ENCODE results near the gene TMC3. TPM values are rescaled to one million over a fixed set of nuclear protein-coding genes. Genes with fewer than 3 reads are reported as not detected.

Gene TMC3
- total RNA-seq, 1 experiment from 2014 or later = not detected

- ChIA-PET CTCF (no interaction called here), POLR2A (ENCODE audit: unreplicated experiment) (no interaction called here)
- Histone ChIP-seq H3K9me3 (ENCODE audit: insufficient read depth, low read depth) (no peaks in the 10 kb centered on the region), H3K27me3 (ENCODE audit: insufficient read depth, low read depth) (peaks cover 17% of the 10 kb centered on the region; the same call in 1 of the 2 replicates), H3K27ac (no peak overlapping the region), H3K4me3 (no peak overlapping the region), H3K4me1 (replicated peaks; ENCODE audit: insufficient read depth) (no peaks in the 10 kb centered on the region), H3K4me2 (no peak overlapping the region), H3K79me2 (ENCODE audit: low read depth) (no peaks in the 10 kb centered on the region), H3K36me3 (ENCODE audit: low read depth) (no peaks in the 10 kb centered on the region), H3K9me2 (ENCODE audit: insufficient read depth) (no peaks in the 10 kb centered on the region), H2AFZ (no peak overlapping the region), H3F3A (ENCODE audit: insufficient read depth, low read depth) (no peaks in the 10 kb centered on the region), H4K20me1 (ENCODE audit: insufficient read depth) (no peaks in the 10 kb centered on the region)
- no peak for DNase-seq
- BruUV-seq (replicated peaks) = no TSS peak
- TF ChIP-seq EZH2 (IDR thresholded peaks at IDR 0.05; ENCODE audit: low read depth) (no peak), CTCF (conservative IDR thresholded peaks at IDR 0.05) (no peak)
- intact Hi-C loops (cut with micrococcal nuclease; ENCODE audit: unreplicated experiment) = no loop called here
Observed at GRCh38 chr15:81299156-81299555, 74.9 kb downstream of the TMC3 start.

DNA sequence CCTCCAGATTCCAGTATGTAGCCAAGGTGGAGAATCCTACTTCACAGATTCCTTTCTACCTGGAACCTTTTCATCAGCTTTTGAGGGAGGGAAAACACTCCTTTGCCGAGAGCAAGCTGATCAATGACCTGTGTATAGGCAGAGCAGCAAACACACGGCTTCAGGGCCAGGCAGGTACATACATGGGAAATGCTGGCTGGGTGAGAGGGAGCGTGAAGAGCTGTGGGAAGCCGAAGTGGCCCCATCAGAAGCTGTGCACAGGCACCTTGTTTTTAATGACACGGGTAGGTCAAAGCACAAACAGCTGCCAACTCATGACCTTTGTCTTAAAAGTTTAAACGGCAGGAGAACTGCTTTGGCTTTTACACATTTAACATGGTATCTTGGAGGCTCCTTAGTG lies 75.4 kb downstream of the TMC3 start:
- Histone ChIP-seq H3K4me3 (no peak overlapping the region), H3K36me3 (ENCODE audit: low read depth) (no peaks in the 10 kb centered on the region), H3K27me3 (ENCODE audit: insufficient read depth, low read depth) (peaks cover 17% of the 10 kb centered on the region; the same call in 1 of the 2 replicates), H3F3A (ENCODE audit: insufficient read depth, low read depth) (no peaks in the 10 kb centered on the region), H3K4me1 (replicated peaks; ENCODE audit: insufficient read depth) (no peaks in the 10 kb centered on the region), H4K20me1 (ENCODE audit: insufficient read depth) (no peaks in the 10 kb centered on the region), H3K79me2 (ENCODE audit: low read depth) (no peaks in the 10 kb centered on the region), H3K27ac (no peak overlapping the region), H3K9me2 (ENCODE audit: insufficient read depth) (no peaks in the 10 kb centered on the region), H3K9me3 (ENCODE audit: insufficient read depth, low read depth) (no peaks in the 10 kb centered on the region), H3K4me2 (no peak overlapping the region), H2AFZ (no peak overlapping the region)
- TF ChIP-seq CTCF (conservative IDR thresholded peaks at IDR 0.05) = no peak
- TF ChIP-seq EZH2 (IDR thresholded peaks at IDR 0.05; ENCODE audit: low read depth) = no peak
- POLR2A ChIA-PET (ENCODE audit: unreplicated experiment) = no interaction called here
- no peak for DNase-seq
- intact Hi-C loops (cut with micrococcal nuclease; ENCODE audit: unreplicated experiment) = no loop called here
- CTCF ChIA-PET = no interaction called here
- BruUV-seq (replicated peaks) = no TSS peak

DNA sequence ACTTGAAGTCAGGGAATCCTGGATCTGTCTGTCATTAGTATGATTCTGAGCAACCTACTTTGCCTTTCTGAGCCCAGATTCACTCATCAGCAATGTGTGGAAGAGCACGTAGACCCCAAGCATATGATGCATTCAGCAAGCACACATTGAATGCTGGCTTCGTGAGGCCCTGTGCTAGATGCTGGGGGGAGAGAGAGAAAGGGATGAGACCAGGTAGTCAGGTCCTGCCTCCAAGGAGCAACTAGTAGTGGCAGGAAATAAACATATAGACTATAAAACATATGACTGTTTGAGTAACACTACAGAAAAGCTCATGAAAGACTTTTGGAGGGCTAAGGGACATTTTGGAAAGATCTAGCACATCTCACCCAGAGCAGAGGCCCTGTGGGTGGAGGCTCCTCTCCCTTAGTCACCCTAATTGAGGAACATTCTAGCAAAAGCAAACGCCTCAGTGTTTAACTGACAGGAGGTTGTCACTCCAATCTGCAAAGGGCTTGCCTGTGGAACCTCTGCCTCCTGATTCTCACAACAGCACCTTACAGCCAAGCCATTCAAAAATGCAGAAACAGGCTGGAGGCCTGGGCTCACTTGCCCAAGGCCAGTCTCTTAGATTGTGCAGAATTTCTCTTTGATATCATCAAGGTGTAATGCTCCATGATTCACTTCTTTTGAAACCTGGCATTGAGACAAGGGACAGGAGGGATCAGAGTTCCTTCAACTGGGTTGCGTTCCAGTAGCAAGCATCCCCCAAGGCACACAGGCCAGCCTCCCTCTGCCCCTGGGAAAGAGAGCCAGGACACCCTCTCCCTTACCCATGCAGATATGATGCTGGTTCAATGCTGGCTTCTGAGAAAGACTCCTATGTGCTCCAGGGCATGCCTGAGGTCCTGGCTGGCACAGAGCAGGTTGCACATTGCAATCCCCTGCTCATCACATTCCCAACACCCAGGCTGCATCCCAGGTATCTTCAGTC lies 76.1 kb downstream of the TMC3 start:
- no peak for DNase-seq
- H3K9me3 ChIP-seq (ENCODE audit: insufficient read depth, low read depth) = no peaks in the 10 kb centered on the region
- H3K4me3 ChIP-seq = no peak overlapping the region
- intact Hi-C loops (cut with micrococcal nuclease; ENCODE audit: unreplicated experiment) = no loop called here
- peak overlapping the region; percentile 23; the same call in 1 of the 2 replicates for H3K4me2 ChIP-seq
- no peak overlapping the region for H2AFZ ChIP-seq
- H3F3A ChIP-seq (ENCODE audit: insufficient read depth, low read depth) = no peaks in the 10 kb centered on the region
- H3K79me2 ChIP-seq (ENCODE audit: low read depth) = no peaks in the 10 kb centered on the region
- ChIA-PET CTCF (no interaction called here), POLR2A (ENCODE audit: unreplicated experiment) (no interaction called here)
- peaks cover 23% of the 10 kb centered on the region for H3K27me3 ChIP-seq (ENCODE audit: insufficient read depth, low read depth)
- no TSS peak for BruUV-seq (replicated peaks)
- no peaks in the 10 kb centered on the region for H3K36me3 ChIP-seq (ENCODE audit: low read depth)
- H3K27ac ChIP-seq = no peak overlapping the region
- no peaks in the 10 kb centered on the region for H3K9me2 ChIP-seq (ENCODE audit: insufficient read depth)
- TF ChIP-seq CTCF (conservative IDR thresholded peaks at IDR 0.05) (no peak), EZH2 (IDR thresholded peaks at IDR 0.05; ENCODE audit: low read depth) (no peak)
- H3K4me1 ChIP-seq (replicated peaks; ENCODE audit: insufficient read depth) = no peaks in the 10 kb centered on the region
- no peaks in the 10 kb centered on the region for H4K20me1 ChIP-seq (ENCODE audit: insufficient read depth)
